RWPE1 (cell line): ENCODE data around the gene UBE2F.

Source experiments
- CTCF ChIA-PET: fragments of 350-600 bp; sonication (Branson Sonifier 250); formaldehyde crosslinking; extraction: SDS; loops from one replicate; lab custom pipeline; 2021; lab: Yijun Ruan, JAX
- POLR2A ChIA-PET: fragments of 400-600 bp; formaldehyde crosslinking; extraction: SDS; loops from one replicate; lab custom pipeline; 2020; ENCODE audit warnings: antibody characterized with exemption; ENCODE audit not compliant: low non-redundant PET; lab: Yijun Ruan, JAX
- DNase-seq: peaks from one replicate; pipeline ENCODE4 v3.0.0; 2012; ENCODE audit warnings: low spot score
- H3K27ac ChIP-seq: fragments of 450-650 bp; 2 replicates; pipeline ENCODE4 v1.5.1; 2017
- TF ChIP-seq, protein P1 (sequence below): fragments of 450-650 bp; conservative IDR thresholded peaks from 2 replicates; pipeline ENCODE4 v1.5.1; 2017; ENCODE audit warnings: low read depth, mild to moderate bottlenecking

Gene UBE2F

DNA sequence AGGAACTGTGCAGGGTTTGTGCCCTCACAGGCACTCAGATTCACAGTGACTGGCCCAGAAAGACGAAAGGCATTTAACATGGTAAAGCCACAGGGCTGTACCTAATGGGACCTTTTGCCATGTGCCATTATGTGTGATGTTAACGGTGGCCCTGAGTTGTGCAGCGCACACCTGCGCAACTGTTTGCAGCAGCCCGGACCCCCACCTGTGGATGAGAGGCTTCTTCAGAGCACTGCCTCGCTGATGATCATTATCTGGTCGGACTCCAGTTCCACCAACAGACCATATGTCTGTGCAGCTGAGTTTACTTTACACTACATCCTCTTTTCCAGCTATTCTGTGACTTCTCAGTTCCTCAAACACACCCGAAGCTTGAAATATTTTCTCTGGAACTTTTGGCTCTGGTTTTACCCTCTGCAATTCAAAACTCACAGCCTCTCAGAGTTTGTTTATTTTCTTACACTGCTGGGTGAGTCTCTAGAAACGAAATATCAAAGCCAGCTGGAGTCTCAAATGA, 35.6 kb upstream of the UBE2F start:
- no peak for DNase-seq
- ChIA-PET POLR2A (no interaction called here), CTCF (no interaction called here)
- no peak overlapping the region for H3K27ac ChIP-seq
- TF ChIP-seq, protein P1, sequence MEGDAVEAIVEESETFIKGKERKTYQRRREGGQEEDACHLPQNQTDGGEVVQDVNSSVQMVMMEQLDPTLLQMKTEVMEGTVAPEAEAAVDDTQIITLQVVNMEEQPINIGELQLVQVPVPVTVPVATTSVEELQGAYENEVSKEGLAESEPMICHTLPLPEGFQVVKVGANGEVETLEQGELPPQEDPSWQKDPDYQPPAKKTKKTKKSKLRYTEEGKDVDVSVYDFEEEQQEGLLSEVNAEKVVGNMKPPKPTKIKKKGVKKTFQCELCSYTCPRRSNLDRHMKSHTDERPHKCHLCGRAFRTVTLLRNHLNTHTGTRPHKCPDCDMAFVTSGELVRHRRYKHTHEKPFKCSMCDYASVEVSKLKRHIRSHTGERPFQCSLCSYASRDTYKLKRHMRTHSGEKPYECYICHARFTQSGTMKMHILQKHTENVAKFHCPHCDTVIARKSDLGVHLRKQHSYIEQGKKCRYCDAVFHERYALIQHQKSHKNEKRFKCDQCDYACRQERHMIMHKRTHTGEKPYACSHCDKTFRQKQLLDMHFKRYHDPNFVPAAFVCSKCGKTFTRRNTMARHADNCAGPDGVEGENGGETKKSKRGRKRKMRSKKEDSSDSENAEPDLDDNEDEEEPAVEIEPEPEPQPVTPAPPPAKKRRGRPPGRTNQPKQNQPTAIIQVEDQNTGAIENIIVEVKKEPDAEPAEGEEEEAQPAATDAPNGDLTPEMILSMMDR, result no peak

DNA sequence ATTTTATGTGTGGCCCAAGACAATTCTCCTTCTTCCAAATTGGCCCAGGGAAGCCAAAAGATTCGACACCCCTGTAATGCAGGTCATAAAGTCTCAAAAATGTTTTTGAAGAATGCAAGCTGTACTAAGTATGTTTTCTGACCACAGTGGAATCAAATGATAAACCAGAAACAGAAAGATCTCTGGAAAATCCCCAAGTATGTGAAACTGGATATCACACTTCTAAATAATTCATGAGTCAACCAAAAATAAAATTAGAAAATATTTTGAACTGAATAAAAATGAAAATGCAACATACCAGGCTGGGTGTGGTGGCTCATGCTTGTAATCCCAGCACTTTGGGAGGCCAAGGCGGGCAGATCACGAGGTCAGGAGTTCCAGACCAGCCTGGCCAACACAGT, 34.1 kb upstream of the UBE2F start:
- no peak for DNase-seq
- peak overlapping the region; percentile 76 for H3K27ac ChIP-seq
- ChIA-PET POLR2A (no interaction called here), CTCF (no interaction called here)
- TF ChIP-seq, protein P1, result no peak

DNA sequence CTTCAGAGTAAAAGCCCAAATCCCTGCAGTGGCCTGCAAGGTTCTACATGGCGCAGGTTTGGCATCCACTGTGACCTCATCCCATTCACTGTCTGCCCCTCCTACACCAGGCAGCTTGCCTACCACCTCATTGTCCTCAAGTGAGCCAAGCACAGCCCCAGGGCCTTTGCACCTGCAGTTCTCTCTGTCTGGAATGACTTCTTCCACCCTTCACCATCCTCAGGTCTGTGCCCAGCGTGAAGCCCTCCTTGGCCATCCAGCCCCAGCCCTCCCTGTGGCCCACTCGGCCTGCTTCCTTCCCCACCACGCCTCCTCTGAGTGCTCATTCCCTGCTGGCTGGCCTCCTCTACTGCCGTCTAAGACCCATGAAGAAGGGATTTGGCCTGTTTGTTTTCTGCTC, 32.6 kb upstream of the UBE2F start:
- CTCF ChIA-PET, result no interaction called here
- no peak for DNase-seq
- peak overlapping the region; percentile 76; the same call in 1 of the 2 replicates for H3K27ac ChIP-seq
- POLR2A ChIA-PET, result no interaction called here
- TF ChIP-seq, protein P1, result no peak

DNA sequence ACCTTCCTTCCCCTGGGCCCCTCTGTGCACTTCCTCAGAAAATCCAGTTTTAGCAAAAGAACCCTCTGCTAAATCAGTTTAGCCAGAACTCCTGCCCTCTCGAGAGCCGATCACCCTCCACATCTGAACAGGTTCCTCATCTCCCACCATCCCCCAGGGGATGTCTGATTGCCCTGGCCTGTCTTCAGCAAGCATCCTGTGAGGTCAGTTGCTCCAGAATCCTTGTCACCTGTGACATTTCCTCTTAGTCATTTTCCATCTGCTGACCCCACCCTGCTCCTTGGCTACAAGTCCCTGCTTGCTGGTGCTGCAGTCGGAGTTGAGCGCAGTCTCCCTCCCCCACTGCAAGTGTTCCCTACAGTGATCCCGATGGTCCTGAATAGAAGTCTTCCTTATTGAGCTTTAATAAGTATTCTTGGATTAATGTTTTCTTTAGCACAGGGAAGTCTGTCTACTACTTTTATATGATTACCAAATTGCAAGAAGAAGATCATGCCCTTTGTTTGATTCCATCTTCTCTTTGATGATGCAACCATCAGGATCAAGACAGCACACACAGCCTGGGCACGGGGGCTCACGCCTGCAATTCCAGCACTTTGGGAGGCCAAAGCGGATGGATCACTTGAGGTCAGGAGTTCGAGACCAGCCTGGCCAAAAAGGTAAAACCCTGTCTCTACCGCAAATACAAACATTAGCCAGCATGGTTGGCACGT, 30.9 kb upstream of the UBE2F start:
- peak; percentile 65 for DNase-seq
- peak overlapping the region; percentile 65 for H3K27ac ChIP-seq
- POLR2A ChIA-PET, result no interaction called here
- CTCF ChIA-PET, result no interaction called here
- TF ChIP-seq, protein P1, result no peak

DNA sequence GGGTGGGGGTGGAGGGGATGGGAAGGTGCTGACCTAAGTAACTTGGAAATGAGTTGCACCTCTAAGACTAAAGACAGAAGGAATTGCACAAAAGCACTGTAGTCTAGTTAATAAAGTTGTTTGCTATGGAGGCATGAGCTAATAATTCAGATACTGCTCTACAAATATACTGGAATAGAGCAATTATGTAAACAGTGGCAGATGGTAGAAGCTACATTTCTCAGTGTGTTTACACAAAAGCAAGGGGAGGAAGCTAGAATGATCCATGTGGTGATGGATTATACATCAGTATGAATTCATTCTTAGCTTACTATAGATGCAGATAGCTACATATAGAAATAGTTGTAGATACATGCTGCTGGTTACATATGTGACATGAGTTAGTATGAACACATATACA, 27.6 kb upstream of the UBE2F start:
- ChIA-PET POLR2A (no interaction called here), CTCF (no interaction called here)
- no peak overlapping the region for H3K27ac ChIP-seq
- DNase-seq, result no peak
- TF ChIP-seq, protein P1, result no peak

DNA sequence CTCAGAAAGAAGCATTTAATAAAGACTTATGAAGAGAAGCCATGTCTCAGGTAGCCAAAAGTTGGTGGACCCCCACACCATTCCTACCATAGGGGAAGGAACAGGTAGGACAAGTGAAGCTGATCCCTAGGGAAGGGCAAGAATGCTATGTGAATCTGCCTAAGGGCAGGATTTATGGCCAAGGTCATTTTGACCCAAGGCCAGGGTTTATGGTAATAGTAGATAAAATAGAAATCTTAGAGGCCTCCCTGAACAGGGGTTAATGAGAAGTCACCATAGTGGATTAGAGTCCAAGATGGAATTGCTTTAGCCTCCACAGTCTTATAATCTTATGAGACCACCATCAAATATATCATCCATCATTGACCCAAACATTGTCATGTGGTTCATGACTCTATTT, 26.0 kb upstream of the UBE2F start:
- ChIA-PET POLR2A (no interaction called here), CTCF (no interaction called here)
- TF ChIP-seq, protein P1, result no peak
- no peak overlapping the region for H3K27ac ChIP-seq
- no peak for DNase-seq
